CD4-positive, alpha-beta T cell treated with Interleukin-17A for 4 hours (primary cell): ENCODE results near the gene SVOPL.
A peak's percentile ranks its signal among the peaks of the same experiment; 100 is the strongest.
"Not testable (repeated sequence)": the region's sequence is repeated elsewhere in the genome, so short reads cannot be mapped to it uniquely, and the experiment has no call there.

Experiments
- DNase-seq: peaks from one replicate; pipeline ENCODE4 v3.0.0-alpha.2; 2020; ENCODE audit warnings: mixed read lengths

SVOPL gene

GRCh38 chr7:138698281-138698680 is 2.9 kb downstream of the SVOPL start:
- DNase-seq: no peak

GRCh38 chr7:138697535-138698182 is 3.5 kb downstream of the SVOPL start:
- no peak for DNase-seq

- DNase-seq: not testable (repeated sequence)
These were observed 5.4 kb downstream of the SVOPL start for GRCh38 chr7:138695776-138696175.

DNA sequence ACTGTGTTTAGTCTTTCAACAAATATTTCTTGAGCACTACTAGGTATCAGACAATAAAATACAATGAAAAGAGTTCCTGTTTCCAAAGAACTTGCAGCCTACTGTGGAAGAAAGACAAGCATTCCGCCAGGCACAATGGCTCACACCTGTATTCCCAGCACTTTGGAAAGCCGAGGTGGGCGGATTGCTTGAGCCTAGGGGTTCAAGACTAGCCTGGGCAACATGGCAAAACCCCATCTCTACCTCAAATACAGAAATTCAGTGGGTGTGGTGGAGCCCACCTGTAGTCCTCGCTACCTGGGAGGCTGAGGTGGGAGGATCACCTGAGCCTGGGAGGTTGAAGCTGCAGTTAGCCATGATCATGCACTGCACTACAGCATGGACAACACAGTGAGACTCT is 6.1 kb downstream of the SVOPL start:
- no peak for DNase-seq

- DNase-seq: no peak
These were observed 10.0 kb downstream of the SVOPL start for GRCh38 chr7:138691178-138691577.

DNA sequence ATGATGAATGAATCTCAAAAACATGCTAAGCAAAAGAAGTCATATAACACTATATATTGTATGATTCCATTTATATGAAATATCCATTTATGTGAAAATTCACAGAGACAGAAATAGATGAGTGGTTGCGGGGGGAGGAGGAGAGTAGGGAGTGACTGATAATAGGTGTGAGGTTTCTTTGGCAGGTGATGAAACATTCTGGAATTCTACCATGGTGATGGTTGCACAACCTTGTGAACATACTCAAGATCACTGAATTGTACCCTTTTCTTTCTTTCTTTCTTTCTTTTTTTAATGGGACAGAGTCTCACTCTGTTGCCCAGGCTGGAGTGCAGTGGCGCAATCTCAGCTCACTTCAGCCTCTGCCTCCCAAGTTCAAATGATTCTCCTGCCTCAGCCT is 10.7 kb downstream of the SVOPL start:
- DNase-seq: no peak

DNA sequence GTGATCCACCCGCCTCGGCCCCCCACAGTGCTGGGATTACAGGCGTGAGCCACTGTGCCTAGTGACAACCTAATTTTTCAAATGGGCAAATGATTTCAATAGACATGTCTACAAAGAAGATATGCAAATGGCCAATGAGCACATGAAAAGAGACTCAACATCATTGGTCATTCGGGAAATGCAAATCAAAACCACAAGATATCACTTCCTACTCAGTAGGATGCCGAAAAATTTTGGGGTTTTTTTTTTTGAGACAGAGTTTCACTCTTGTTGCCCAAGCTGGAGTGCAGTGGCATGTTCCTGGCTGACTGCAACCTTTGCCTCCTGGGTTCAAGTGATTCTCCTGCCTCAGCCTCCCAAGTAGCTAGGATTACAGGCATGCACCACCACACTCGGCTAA is 13.1 kb downstream of the SVOPL start:
- DNase-seq: not testable (repeated sequence)

- no peak for DNase-seq
These were observed 16.8 kb downstream of the SVOPL start for GRCh38 chr7:138684340-138684739.

DNA sequence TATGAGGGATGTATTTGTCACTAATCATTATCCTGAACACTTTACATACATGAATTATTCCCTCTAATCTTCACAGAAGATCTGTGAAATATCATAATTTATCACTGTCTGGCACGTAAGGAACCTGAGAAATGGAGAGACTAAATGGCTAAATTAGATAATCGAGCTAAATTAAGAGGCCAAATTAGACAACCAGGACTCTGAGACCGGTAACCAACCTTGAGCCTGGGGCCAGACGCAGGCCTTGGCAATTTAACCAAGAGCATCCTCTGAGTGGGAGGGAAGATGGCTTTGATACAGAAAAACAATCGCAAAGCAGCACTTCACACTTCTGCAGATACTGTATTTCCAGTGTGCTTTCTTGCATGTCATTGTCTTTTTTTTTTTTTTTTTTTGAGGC is 21.4 kb downstream of the SVOPL start:
- no peak for DNase-seq

DNA sequence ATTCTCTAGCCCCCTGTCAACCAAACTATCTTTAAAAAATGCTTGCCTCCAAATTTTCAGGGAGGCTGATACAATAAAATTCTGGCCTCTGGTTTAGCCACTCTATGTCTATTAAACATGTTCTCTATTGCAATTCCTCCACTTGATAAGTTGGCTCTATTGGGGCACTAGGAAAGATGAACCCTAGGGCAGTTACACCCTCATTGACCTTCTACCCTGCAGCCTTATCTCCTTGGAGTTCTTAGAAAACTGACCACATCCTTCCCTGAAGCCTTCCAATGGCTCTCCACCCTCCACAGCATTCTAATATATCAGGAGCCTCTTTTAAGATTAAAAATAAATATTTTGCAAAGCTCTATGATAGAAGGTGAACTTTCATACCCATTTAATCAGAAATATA is 30.6 kb downstream of the SVOPL start:
- no peak for DNase-seq

DNA sequence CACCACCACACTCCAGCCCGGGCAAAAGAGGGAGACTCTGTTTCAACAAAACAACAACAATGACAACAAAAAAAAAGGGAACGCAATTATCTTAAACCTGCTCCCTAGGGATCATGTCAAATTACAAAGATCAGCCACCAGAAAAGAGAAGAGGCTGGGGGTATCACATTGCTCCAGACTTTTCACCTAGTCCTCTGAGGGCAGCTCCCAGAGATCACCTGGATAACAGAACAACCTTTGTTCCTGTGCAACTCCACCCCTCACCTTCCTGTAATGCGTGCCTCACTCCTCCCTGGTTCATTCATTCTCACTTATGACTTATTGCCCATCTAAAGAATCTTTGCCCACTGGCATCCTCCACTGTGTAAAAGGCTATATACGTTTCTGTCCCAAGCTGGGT is 31.8 kb downstream of the SVOPL start:
- no peak for DNase-seq

DNA sequence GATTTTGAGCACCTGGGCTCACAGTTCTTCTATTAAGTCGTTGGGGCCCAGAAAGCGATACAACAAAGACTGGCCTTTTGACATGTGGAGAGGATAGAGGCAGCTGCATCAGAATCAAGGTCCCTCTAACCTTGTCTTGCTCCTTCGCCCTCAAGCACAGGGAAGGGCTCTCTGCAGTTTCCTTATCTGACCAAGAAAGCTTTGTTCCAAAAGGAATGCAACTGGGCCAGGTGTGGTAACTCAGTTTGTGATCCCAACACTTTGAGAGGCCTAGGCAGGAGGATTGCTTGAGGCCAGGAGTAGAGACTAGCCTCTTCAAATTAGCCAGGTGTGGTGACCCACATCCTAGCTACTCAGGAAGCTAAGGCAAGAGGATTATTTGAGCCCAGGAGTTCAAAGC is 32.2 kb downstream of the SVOPL start:
- no peak for DNase-seq

GRCh38 chr7:138668229-138668596 is 32.9 kb downstream of the SVOPL start:
- DNase-seq: no peak

- DNase-seq: no peak
These were observed 33.5 kb downstream of the SVOPL start for GRCh38 chr7:138667535-138668228.

- no peak for DNase-seq
These were observed 34.8 kb downstream of the SVOPL start for GRCh38 chr7:138666385-138666784.

- no peak for DNase-seq
These were observed 35.5 kb downstream of the SVOPL start for GRCh38 chr7:138665669-138666140.

GRCh38 chr7:138665249-138665648 is 35.9 kb downstream of the SVOPL start:
- DNase-seq: no peak

DNA sequence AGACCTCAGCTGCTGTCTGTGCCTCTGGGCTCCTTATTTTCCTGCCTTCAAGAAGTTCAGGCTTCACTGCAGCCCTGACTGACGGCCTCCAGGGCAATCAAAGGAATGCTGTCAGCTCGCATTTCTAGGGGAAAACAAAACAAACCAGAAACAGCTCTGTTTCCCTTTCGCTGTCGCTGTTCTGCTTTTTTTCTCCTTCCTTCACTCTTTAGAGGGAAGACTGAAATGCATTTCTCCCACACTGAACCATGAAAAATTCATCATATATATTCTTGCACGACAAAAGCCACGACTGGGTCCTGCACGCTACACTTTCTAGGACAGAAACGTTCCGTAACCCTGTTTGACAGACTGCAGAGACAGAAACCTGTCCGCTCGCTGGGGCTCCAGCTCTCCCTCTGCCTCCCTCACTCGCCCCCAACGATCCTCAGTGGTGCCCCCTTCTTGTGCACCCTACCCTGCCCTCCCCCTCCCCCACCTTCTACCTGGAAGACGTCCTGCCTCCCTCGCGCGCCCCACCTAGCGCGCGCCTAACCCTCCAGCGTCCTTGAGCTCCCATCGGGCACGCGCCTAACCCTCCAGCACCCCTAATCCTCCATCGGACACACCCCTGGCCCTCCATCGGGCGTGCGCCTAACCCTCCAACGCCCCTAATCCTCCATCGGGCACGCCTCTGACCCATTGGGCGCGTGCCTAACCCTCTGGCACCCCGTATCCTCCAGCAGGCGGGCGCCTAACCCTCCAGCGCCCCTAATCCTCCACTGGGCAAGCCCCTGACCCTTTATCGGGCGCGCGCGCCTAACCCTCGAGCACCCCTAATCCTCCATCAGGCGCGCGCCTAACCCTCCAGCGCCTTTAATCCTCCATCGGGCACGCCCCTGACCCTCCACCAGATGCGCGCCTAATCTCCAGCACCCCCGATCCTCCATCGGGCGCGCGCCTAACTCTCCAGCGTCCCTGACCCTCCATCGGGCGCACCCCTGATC is 37.1 kb downstream of the SVOPL start:
- peak; percentile 26 for DNase-seq

DNA sequence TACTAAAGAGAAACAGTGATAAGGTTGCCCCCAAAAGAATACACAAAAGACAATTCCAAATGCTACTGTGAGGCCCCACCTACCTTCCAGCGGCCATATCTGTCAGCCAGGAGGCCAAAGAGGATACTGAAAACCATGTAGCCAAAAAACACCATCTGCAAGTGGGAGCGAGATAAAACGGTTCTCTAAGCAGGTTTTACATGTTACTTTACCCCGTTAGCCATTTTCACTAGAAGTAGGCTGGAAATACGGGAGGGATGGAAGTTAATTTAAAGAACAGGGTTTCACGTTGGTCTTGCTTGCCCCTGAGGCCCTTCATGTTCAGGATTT is 38.2 kb downstream of the SVOPL start:
- no peak for DNase-seq

- no peak for DNase-seq
These were observed 38.8 kb downstream of the SVOPL start for GRCh38 chr7:138662076-138662990.

- no peak for DNase-seq
These were observed 40.0 kb downstream of the SVOPL start for GRCh38 chr7:138661069-138661635.

- no peak for DNase-seq
These were observed 42.3 kb downstream of the SVOPL start for GRCh38 chr7:138658889-138659288.
